SK-N-SH treated with all-trans-retinoic acid at 6 μM for 48 hours (cell line): ENCODE data around the gene ANAPC15.

Experiments used
- ATAC-seq: fragments of 200-7000 bp; cut with Tn5 transposase; 3 replicates; pipeline ENCODE4 v1.9.1; 2020; ENCODE audit warnings: mild to moderate bottlenecking, moderate library complexity
- ARNTL ChIP-seq: fragments of 450-650 bp; formaldehyde crosslinking; IDR thresholded peaks from 2 replicates; pipeline ENCODE4 v1.5.0; 2020; ENCODE audit warnings: low read depth, mild to moderate bottlenecking, moderate library complexity, borderline replicate concordance
- BACH2 ChIP-seq: fragments of 250-450 bp; sonication (Bioruptor Pico); IDR thresholded peaks from 2 replicates; pipeline ENCODE4 v1.9.0; 2021; ENCODE audit warnings: mild to moderate bottlenecking, borderline replicate concordance
- CREB5 ChIP-seq: fragments of 250-450 bp; sonication (Bioruptor Pico); IDR thresholded peaks from 2 replicates; pipeline ENCODE4 v1.5.1; 2020; ENCODE audit warnings: low read depth, mild to moderate bottlenecking, moderate library complexity
- CSDC2 ChIP-seq: fragments of 250-450 bp; sonication (Bioruptor Pico); IDR thresholded peaks from 2 replicates; pipeline ENCODE4 v1.5.0; 2020; ENCODE audit warnings: mild to moderate bottlenecking, moderate library complexity
- CSRNP3 ChIP-seq: fragments of 250-450 bp; sonication (Bioruptor Pico); IDR thresholded peaks from 2 replicates; pipeline ENCODE4 v1.5.1; 2021; ENCODE audit warnings: mild to moderate bottlenecking, moderate library complexity
- ESRRG ChIP-seq: fragments of 250-450 bp; sonication (Bioruptor Pico); IDR thresholded peaks from 2 replicates; pipeline ENCODE4 v1.6.1; 2021; ENCODE audit warnings: mild to moderate bottlenecking
- ISL1 ChIP-seq: fragments of 250-450 bp; sonication (Bioruptor Pico); IDR thresholded peaks from 2 replicates; pipeline ENCODE4 v2.1.2; 2022; ENCODE audit warnings: mild to moderate bottlenecking, moderate library complexity
- OSR1 ChIP-seq: fragments of 250-450 bp; sonication (Bioruptor Pico); IDR thresholded peaks from 2 replicates; pipeline ENCODE4 v1.8.0; 2022; ENCODE audit warnings: moderate library complexity, mild to moderate bottlenecking, inconsistent platforms
- PATZ1 ChIP-seq: fragments of 250-450 bp; sonication (Bioruptor Pico); IDR thresholded peaks from 2 replicates; pipeline ENCODE4 v1.8.0; 2020; ENCODE audit warnings: mild to moderate bottlenecking, moderate library complexity, borderline replicate concordance
- POU6F1 ChIP-seq: fragments of 250-450 bp; sonication (Bioruptor Pico); IDR thresholded peaks from 2 replicates; pipeline ENCODE4 v1.8.0; 2021; ENCODE audit warnings: low read depth, mild to moderate bottlenecking, moderate library complexity, borderline replicate concordance
- PPARA ChIP-seq: fragments of 250-450 bp; sonication (Bioruptor Pico); IDR thresholded peaks from 2 replicates; pipeline ENCODE4 v1.5.0; 2020; ENCODE audit warnings: mild to moderate bottlenecking, borderline replicate concordance
- RARB ChIP-seq: fragments of 250-450 bp; sonication (Bioruptor Pico); IDR thresholded peaks from 2 replicates; pipeline ENCODE4 v1.8.0; 2021; ENCODE audit warnings: mild to moderate bottlenecking, moderate library complexity
- SNAI2 ChIP-seq: fragments of 250-450 bp; sonication (Bioruptor Pico); IDR thresholded peaks from 2 replicates; pipeline ENCODE4 v1.5.0; 2020; ENCODE audit warnings: mild to moderate bottlenecking, moderate library complexity
- TCF4 ChIP-seq: fragments of 250-450 bp; sonication (Bioruptor Pico); IDR thresholded peaks from 2 replicates; pipeline ENCODE4 v1.8.0; 2021; ENCODE audit warnings: mild to moderate bottlenecking, moderate library complexity, borderline replicate concordance
- TOX ChIP-seq: fragments of 250-450 bp; sonication (Bioruptor Pico); IDR thresholded peaks from 2 replicates; pipeline ENCODE4 v1.8.0; 2021; ENCODE audit warnings: mild to moderate bottlenecking, moderate library complexity, borderline replicate concordance
- TSHZ2 ChIP-seq: fragments of 250-450 bp; sonication (Bioruptor Pico); IDR thresholded peaks from 2 replicates; pipeline ENCODE4 v1.5.0; 2020; ENCODE audit warnings: mild to moderate bottlenecking, moderate library complexity
- ZC3H10 ChIP-seq: fragments of 250-450 bp; sonication (Bioruptor Pico); IDR thresholded peaks from 2 replicates; pipeline ENCODE4 v1.5.1; 2021; ENCODE audit warnings: mild to moderate bottlenecking, moderate library complexity
- ZFP3 ChIP-seq: fragments of 250-450 bp; sonication (Bioruptor Pico); IDR thresholded peaks from 2 replicates; pipeline ENCODE4 v1.5.0; 2020; ENCODE audit warnings: mild to moderate bottlenecking, moderate library complexity
- ZFP30 ChIP-seq: fragments of 450-650 bp; formaldehyde crosslinking; IDR thresholded peaks from 2 replicates; pipeline ENCODE4 v1.5.0; 2022; ENCODE audit warnings: mild to moderate bottlenecking, moderate library complexity
- ZNF565 ChIP-seq: fragments of 450-650 bp; formaldehyde crosslinking; conservative IDR thresholded peaks from 2 replicates; pipeline ENCODE4 v1.5.0; 2020; ENCODE audit warnings: low read depth, mild to moderate bottlenecking, moderate library complexity
- ZNF70 ChIP-seq: fragments of 450-650 bp; formaldehyde crosslinking; IDR thresholded peaks from 2 replicates; pipeline ENCODE4 v1.5.0; 2020; ENCODE audit warnings: mild to moderate bottlenecking, moderate library complexity
- ZNF8 ChIP-seq: fragments of 450-650 bp; formaldehyde crosslinking; IDR thresholded peaks from 2 replicates; pipeline ENCODE4 v1.5.0; 2020; ENCODE audit warnings: mild to moderate bottlenecking, moderate library complexity

Gene ANAPC15

GRCh38 chr11:72120930-72121329, 8.4 kb upstream of the ANAPC15 start:
- TF ChIP-seq ARNTL (no peak), ZNF565 (CRISPR knock-in tag) (no peak), TSHZ2 (no peak), ZNF8 (no peak), CSDC2 (CRISPR knock-in tag) (no peak), ISL1 (CRISPR knock-in tag) (no peak), ESRRG (CRISPR knock-in tag) (no peak), ZFP30 (no peak), PPARA (CRISPR knock-in tag) (no peak), TOX (CRISPR knock-in tag) (no peak), CSRNP3 (no peak), ZNF70 (CRISPR knock-in tag) (no peak)
- no peak for ATAC-seq

GRCh38 chr11:72119198-72119597, 6.7 kb upstream of the ANAPC15 start:
- ATAC-seq = no peak
- TF ChIP-seq ZC3H10 (CRISPR knock-in tag) (no peak), CREB5 (CRISPR knock-in tag) (no peak), ZFP3 (CRISPR knock-in tag) (no peak), OSR1 (CRISPR knock-in tag) (no peak), ISL1 (CRISPR knock-in tag) (no peak), ZFP30 (no peak), PATZ1 (CRISPR knock-in tag) (no peak), TSHZ2 (no peak), ZNF70 (CRISPR knock-in tag) (no peak), BACH2 (CRISPR knock-in tag) (no peak), TOX (CRISPR knock-in tag) (no peak)

GRCh38 chr11:72116019-72116755, 3.7 kb upstream of the ANAPC15 start:
- ATAC-seq = no peak
- TF ChIP-seq ZFP30 (no peak), POU6F1 (CRISPR knock-in tag) (no peak), ZNF565 (CRISPR knock-in tag) (no peak), ISL1 (CRISPR knock-in tag) (no peak), ZNF8 (no peak), RARB (CRISPR knock-in tag) (no peak), CSRNP3 (no peak), BACH2 (CRISPR knock-in tag) (no peak), ZC3H10 (CRISPR knock-in tag) (no peak), TCF4 (CRISPR knock-in tag) (no peak), OSR1 (CRISPR knock-in tag) (no peak), SNAI2 (no peak)
